Peyer's patch (tissue), 4 donors: ENCODE measurements around the gene C15orf61.

ENCODE experiments used
- CTCF ChIP-seq, 6 experiments: fragments of 450-650 bp in 4 of 6; fragments of 200-600 bp in 2 of 6; sonication (generic) in 1 of 6; IDR thresholded peaks; one replicate each; pipeline ENCODE4 v1.5.1; 2017 to 2019; ENCODE audit warnings: antibody characterized with exemption in 6 of 6, mild to moderate bottlenecking in 3 of 6, moderate library complexity in 1 of 6
- POLR2A ChIP-seq, 2 donors: fragments of 450-650 bp; IDR thresholded peaks; one replicate each; pipeline ENCODE4 v1.5.1; 2017; ENCODE audit warnings: antibody characterized with exemption in 2 of 2, mild to moderate bottlenecking in 2 of 2, moderate library complexity in 2 of 2

GRCh38 chr15:67474405-67475110, 46.4 kb upstream of the C15orf61 start:
- no peak for TF ChIP-seq CTCF (IDR thresholded peaks at IDR 0.05)
- TF ChIP-seq POLR2A (IDR thresholded peaks at IDR 0.05), result no peak
